NOMO-1 treated with DMSO at 0.1 percent for 48 hours (cell line): ENCODE results near the gene GON7.
A peak's percentile ranks its signal among the peaks of the same experiment; 100 is the strongest.
"Not testable (repeated sequence)": the region's sequence is repeated elsewhere in the genome, so short reads cannot be mapped to it uniquely, and the experiment has no call there.

Experiments
- DNase-seq: peaks from one replicate; lab custom pipeline; 2025; ENCODE audit not compliant: unreplicated experiment; lab: John Stamatoyannopoulos, UW

GON7 gene

DNA sequence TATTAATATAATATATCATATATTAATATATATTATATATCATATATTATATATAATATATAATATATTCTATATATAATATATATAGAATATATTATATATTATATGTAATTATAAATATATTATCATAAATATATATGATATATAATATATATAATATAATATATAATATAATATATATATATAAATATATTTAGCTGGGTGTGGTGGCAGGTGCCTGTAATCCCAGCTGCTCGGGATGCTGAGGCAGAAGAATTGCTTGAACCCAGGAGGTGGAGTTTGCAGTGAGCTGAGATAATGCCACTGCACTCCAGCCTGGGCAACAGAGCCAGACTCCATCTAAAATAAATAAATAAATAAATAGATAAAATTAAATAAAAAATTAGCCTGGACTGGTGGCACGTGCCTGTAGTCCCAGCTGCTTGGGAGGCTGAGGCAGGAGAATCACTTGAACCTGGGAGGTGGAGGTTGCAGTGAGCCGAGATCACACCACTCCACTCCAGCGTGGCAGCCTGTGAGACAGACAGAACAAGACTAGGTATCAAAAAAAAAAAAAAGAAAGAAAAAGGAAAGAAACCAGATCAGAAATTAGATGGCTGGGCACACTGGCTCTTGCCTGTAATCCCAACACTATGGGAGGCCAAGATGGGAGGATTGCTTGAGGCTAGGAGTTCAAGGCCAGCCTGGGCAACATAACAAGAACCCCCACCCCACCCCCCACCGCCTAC, 47.1 kb downstream of the GON7 start:
- not testable (repeated sequence) for DNase-seq

DNA sequence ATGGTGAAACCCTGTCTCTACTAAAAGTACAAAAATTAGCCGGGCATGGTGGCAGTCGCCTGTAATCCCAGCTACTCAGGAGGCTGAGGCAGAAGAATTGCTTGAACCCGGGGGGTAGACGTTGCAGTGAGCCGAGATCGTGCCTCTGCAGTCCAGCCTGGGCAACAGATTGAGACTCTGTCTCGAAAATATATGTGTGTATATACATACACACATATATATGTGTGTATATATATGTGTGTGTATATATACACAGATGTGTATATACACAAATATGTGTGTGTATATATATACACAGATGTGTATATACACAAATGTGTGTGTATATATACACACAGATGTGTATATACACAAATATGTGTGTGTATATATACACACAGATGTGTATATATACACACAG, 48.5 kb downstream of the GON7 start:
- DNase-seq, result not testable (repeated sequence)

DNA sequence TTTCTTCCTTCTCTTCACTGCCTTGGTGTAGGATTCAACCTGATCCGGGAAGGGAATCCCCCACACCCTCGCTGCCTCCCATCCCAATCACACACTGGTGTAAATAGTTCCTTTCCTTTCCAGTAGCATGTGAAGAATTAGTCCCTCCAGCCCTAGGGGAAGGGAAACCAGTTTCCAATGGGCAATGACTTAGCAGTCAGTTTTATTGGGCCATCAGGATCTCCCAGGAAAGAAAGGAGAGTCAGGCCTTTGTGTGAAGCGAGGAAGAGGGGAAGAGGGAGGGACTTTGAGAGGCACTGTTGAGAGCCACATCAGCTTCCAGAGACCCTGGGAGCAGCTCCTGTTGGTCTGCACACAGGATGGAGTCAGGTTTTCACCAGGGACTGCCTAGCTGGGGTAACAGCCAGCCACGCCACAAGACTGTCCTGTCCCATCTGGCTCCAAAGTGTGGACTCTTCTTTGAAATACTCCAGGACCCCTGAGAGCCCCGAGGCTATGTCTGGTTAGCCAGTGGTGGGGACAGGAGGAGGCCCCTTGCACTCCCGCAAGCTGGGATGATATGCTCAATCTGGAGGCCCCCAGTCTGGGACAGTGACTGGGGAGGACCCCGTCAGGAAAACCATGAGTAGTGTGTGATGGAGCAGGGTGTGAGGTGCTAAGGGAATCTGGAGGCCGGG, 50.0 kb downstream of the GON7 start:
- no peak for DNase-seq

DNA sequence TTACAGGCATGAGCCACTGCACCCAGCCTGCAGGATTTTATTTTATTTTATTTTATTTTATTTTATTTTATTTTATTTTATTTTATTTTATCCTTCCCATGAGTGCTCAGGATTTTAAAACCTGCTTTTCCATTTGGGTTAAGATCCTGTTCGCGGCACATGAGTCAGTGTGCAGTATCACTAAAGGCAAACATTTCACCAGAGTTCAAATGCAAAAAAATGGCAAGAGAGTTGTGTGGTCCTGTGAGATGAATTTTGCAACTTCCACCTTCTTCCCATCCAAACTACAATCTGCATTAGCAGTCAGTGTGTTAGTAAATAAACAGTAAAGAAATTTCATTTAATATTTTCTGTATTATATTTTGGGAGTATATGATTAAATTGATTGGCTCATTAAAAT, 51.2 kb downstream of the GON7 start:
- DNase-seq, result no peak

DNA sequence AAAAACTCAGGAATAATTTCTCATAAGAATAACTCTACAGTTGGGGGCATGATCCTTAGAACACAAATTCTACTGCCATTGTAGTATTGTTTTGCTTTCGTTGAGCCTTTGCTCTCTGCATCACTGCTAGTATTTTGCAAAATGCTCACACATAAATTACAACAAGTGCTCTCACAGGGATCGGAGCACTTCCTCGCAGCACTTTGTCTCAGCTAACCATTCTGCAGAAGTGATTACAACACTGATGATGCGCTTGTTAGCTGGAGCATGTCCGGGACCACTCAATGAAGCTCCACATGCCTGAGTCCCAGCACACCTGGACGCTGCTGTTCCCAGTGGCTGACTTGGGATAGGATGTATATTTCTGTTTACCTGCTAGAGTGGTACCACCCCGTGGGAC, 53.7 kb downstream of the GON7 start:
- peak; percentile 53 for DNase-seq
